ENCODE data around the gene ADAMTS2. TPM values are rescaled to one million over a fixed set of nuclear protein-coding genes. Genes with fewer than 3 reads are reported as not detected.

The ADAMTS2 gene
- total and polyA plus RNA-seq, 2 of the 8 experiments (the other 6 are each of a cell fraction or from before 2014, with no cell fraction given) = 6.6 to 7.3 TPM

- no peaks in the 10 kb centered on the region; a peak in 1 of 8 replicates for H3K36me3 ChIP-seq (ENCODE audit: control insufficient read depth in 2 of 4, insufficient read depth in 4 of 4, low read length in 3 of 4)
- peaks cover 4% of the 10 kb centered on the region in 2 experiments; a peak in 1 of 4 replicates for H3K9me3 ChIP-seq (ENCODE audit: insufficient read depth in 2 of 2, low read depth in 1 of 2, low read length in 1 of 2)
- H3K79me2 ChIP-seq (ENCODE audit: control insufficient read depth in 1 of 2, insufficient read depth in 2 of 2, low read length in 2 of 2) = no peaks in the 10 kb centered on the region
- POLR2A ChIA-PET (ENCODE audit: partially characterized antibody) = interaction anchor here (0.7 kb wide), 1 partner anchor 10 kb away, joined by 3 read pairs; no protein-coding TSS in a partner anchor
- no peak for FAIRE-seq
- H4K20me1 ChIP-seq (replicated peaks in 1 of 2; ENCODE audit: control insufficient read depth in 1 of 2, insufficient read depth in 2 of 2, low read length in 2 of 2) = no peaks in the 10 kb centered on the region
- no peak overlapping the region for H3K23ac ChIP-seq (ENCODE audit: insufficient read length)
- H3K4me2 ChIP-seq (ENCODE audit: insufficient read depth in 1 of 2, low read depth in 2 of 2, low read length in 2 of 2) = no peak overlapping the region
- H3K27ac ChIP-seq (ENCODE audit: low read depth, low read length) = no peak overlapping the region
- H2AFZ ChIP-seq (ENCODE audit: low read length) = no peak overlapping the region
- no peak overlapping the region for H2BK20ac ChIP-seq (ENCODE audit: low read length)
- H3K23me2 ChIP-seq (ENCODE audit: low read depth, low read length) = peaks cover 2% of the 10 kb centered on the region; the same call in 1 of the 2 replicates
- TF ChIP-seq HDAC2 (IDR thresholded peaks at IDR 0.05; ENCODE audit: borderline replicate concordance in 1 of 2, low read depth in 2 of 2, low read length in 2 of 2) (no peak), CTBP2 (IDR thresholded peaks at IDR 0.05; ENCODE audit: borderline replicate concordance, insufficient read depth, insufficient read length, low read length) (no peak)
- no peak overlapping the region for H3K4me3 ChIP-seq (ENCODE audit: extremely low read depth in 1 of 4, insufficient read depth in 2 of 4, low read depth in 3 of 4, low read length in 4 of 4)
- no peaks in the 10 kb centered on the region for H3K79me1 ChIP-seq (ENCODE audit: low read depth, low read length)
- no peak overlapping the region for H2BK15ac ChIP-seq (ENCODE audit: low read length)
- no peak overlapping the region for H3K9ac ChIP-seq (replicated peaks in 1 of 4; ENCODE audit: extremely low read depth in 1 of 4, low read depth in 3 of 4, low read length in 3 of 4)
- 89% methylated on average over 8 of the region's 8 CpGs; no CpG with 5 or more reads in 1 of the 2 experiments for WGBS, 2 experiments (ENCODE audit: extremely low coverage in 1 of 2, insufficient coverage in 1 of 2, insufficient read length in 1 of 2, insufficient replicate concordance in 2 of 2, low coverage in 1 of 2, low lambda C conversion rate in 2 of 2, missing lambda C conversion rate in 1 of 2)
- H3K27me3 ChIP-seq (replicated peaks in 1 of 4; ENCODE audit: control insufficient read depth in 3 of 4, extremely low read depth in 1 of 4, insufficient read depth in 3 of 4, low read length in 3 of 4) = no peaks in the 10 kb centered on the region
- DNase-seq (ENCODE audit: low read depth in 1 of 2, low spot score in 2 of 2) = no peak
- no peak overlapping the region for H4K8ac ChIP-seq (ENCODE audit: extremely low read depth, insufficient read depth, low read length)
- no peak overlapping the region for H3K56ac ChIP-seq (replicated peaks; ENCODE audit: insufficient read length, low read depth, low read length)
- no peak overlapping the region; the same call in 1 of the 2 replicates for H2BK5ac ChIP-seq (ENCODE audit: low read depth, low read length)
- CTCF ChIA-PET (ENCODE audit: partially characterized antibody) = interaction anchor here (0.7 to 2.9 kb wide), 4 partner anchors 22 to 259 kb away, joined by 3 to 8 read pairs (median 4); no protein-coding TSS in a partner anchor
- H2AK5ac ChIP-seq (ENCODE audit: low read depth, low read length) = no peak overlapping the region
- no peak overlapping the region for H2BK12ac ChIP-seq (ENCODE audit: low read depth, low read length)
- no peak overlapping the region for H4K91ac ChIP-seq (replicated peaks; ENCODE audit: insufficient read length, low read length)
- H3K18ac ChIP-seq (ENCODE audit: extremely low read depth, low read length) = no peak overlapping the region; the same call in 1 of the 2 replicates
- no peak overlapping the region for H3K14ac ChIP-seq (ENCODE audit: insufficient read length)
- no peak overlapping the region for H4K5ac ChIP-seq (ENCODE audit: insufficient read length, low read depth, low read length)
- H3K4ac ChIP-seq (replicated peaks; ENCODE audit: insufficient read length, low read depth, low read length) = no peak overlapping the region
- peaks cover 0 to 4% (median 2%) of the 10 kb centered on the region in 4 experiments; a peak in 3 of 7 replicates for H3K4me1 ChIP-seq (replicated peaks in 1 of 4; ENCODE audit: control insufficient read depth in 3 of 4, insufficient read depth in 4 of 4, low read length in 3 of 4)
- no peak overlapping the region for H2BK120ac ChIP-seq (replicated peaks; ENCODE audit: low read depth, low read length)
Observed at GRCh38 chr5:179238628-179238970, 106.7 kb downstream of the ADAMTS2 start.
